ENCODE measurements around the gene DPP7.
A peak's percentile ranks its signal among the peaks of the same experiment; 100 is the strongest.

DPP7 gene

GRCh38 chr9:137086531-137087408 lies 27.8 kb downstream of the DPP7 start, which contains the start of gene MAN1B1:
Gene MAN1B1 (plus strand): TSS chr9:137086985. CDS start chr9:137087000, 15 bp downstream.
- H3K27ac ChIP-seq = peak within 1 kb of the TSS; percentile 95
- H3K9me3 ChIP-seq (ENCODE audit: severe bottlenecking) = no peaks in the 10 kb centered on the region
- peak; percentile 100 for DNase-seq
- TF ChIP-seq, protein P1, sequence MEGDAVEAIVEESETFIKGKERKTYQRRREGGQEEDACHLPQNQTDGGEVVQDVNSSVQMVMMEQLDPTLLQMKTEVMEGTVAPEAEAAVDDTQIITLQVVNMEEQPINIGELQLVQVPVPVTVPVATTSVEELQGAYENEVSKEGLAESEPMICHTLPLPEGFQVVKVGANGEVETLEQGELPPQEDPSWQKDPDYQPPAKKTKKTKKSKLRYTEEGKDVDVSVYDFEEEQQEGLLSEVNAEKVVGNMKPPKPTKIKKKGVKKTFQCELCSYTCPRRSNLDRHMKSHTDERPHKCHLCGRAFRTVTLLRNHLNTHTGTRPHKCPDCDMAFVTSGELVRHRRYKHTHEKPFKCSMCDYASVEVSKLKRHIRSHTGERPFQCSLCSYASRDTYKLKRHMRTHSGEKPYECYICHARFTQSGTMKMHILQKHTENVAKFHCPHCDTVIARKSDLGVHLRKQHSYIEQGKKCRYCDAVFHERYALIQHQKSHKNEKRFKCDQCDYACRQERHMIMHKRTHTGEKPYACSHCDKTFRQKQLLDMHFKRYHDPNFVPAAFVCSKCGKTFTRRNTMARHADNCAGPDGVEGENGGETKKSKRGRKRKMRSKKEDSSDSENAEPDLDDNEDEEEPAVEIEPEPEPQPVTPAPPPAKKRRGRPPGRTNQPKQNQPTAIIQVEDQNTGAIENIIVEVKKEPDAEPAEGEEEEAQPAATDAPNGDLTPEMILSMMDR (IDR thresholded peaks at IDR 0.05; ENCODE audit: low read depth, low read length) = no peak
- H3K36me3 ChIP-seq = peaks cover 45% of the 10 kb centered on the region
- no peaks in the 10 kb centered on the region for H3K27me3 ChIP-seq (ENCODE audit: insufficient read depth, low read depth, severe bottlenecking)
- peak within 1 kb of the TSS; percentile 79 for H3K4me3 ChIP-seq (ENCODE audit: low read depth, low read length)

DNA sequence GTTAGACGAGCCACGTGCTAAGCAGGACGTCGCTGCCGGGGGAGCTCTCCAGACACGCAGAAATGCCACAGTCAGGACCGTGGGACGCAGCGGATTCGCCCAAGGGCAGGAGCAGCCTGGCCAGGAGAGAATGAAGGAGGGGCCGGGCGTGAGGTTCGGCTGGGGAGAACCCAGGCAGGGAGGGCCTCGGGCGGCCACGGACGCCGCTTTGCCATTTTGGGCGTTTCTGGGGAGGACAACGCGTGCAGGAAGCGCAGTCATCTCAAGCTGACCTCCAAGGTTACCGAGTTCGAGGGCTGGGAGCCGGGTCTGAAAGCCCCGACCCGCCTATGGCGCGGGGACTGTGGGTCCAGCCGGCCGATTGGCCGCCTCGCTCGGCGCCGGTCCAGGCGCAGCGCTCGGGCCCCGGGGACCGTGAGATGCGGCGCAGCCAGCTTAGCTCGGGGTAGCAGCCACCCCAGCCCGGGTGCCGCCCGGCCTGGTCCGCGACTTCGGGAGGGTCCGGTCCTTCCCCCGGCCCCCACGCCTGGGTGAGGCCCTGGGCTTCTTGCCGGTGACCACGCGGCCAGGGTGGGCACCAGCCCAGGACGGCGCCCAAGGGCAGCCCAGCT lies 28.5 kb downstream of the DPP7 start:
- Histone ChIP-seq H3K9me3 (ENCODE audit: severe bottlenecking) (no peaks in the 10 kb centered on the region), H3K27ac (peak overlapping the region; percentile 95), H3K4me3 (ENCODE audit: low read depth, low read length) (peak overlapping the region; percentile 78), H3K36me3 (peaks cover 48% of the 10 kb centered on the region), H3K27me3 (ENCODE audit: insufficient read depth, low read depth, severe bottlenecking) (no peaks in the 10 kb centered on the region)
- no peak for DNase-seq
- TF ChIP-seq, protein P1 (IDR thresholded peaks at IDR 0.05; ENCODE audit: low read depth, low read length) = no peak

- Histone ChIP-seq H3K36me3 (peaks cover 55% of the 10 kb centered on the region), H3K27me3 (ENCODE audit: insufficient read depth, low read depth, severe bottlenecking) (no peaks in the 10 kb centered on the region), H3K9me3 (ENCODE audit: severe bottlenecking) (no peaks in the 10 kb centered on the region), H3K4me3 (ENCODE audit: low read depth, low read length) (no peak overlapping the region), H3K27ac (peak overlapping the region; percentile 91)
- TF ChIP-seq, protein P1 (IDR thresholded peaks at IDR 0.05; ENCODE audit: low read depth, low read length) = no peak
- DNase-seq = no peak
These were observed 30.0 kb downstream of the DPP7 start for GRCh38 chr9:137084526-137084925.

- Histone ChIP-seq H3K36me3 (peaks cover 56% of the 10 kb centered on the region), H3K9me3 (ENCODE audit: severe bottlenecking) (no peaks in the 10 kb centered on the region), H3K27me3 (ENCODE audit: insufficient read depth, low read depth, severe bottlenecking) (no peaks in the 10 kb centered on the region), H3K27ac (peak overlapping the region; percentile 91), H3K4me3 (ENCODE audit: low read depth, low read length) (no peak overlapping the region)
- TF ChIP-seq, protein P1 (IDR thresholded peaks at IDR 0.05; ENCODE audit: low read depth, low read length) = no peak
- peak; percentile 96 for DNase-seq
These were observed 31.0 kb downstream of the DPP7 start for GRCh38 chr9:137083394-137084004.

DNA sequence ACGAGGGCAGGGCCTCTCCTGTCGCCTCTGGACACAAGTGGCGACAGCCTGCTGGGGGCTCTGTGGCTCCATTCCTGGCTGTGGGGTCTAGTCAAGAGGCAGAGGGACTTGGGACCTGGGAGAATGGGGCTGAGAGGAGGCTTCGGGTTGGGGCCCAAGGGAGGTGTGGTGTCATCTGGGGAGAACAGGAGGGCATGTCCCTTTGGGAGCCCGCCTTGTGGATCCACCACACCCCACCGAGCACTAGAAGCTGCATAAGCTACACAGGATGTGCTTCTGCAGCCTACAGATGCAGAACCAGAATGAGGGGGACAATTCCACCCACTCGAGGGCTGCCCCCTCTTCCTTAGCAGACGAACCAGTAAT lies 31.6 kb downstream of the DPP7 start:
- H3K9me3 ChIP-seq (ENCODE audit: severe bottlenecking) = no peaks in the 10 kb centered on the region
- no peak overlapping the region for H3K4me3 ChIP-seq (ENCODE audit: low read depth, low read length)
- no peak for DNase-seq
- H3K27ac ChIP-seq = peak overlapping the region; percentile 91
- no peaks in the 10 kb centered on the region for H3K27me3 ChIP-seq (ENCODE audit: insufficient read depth, low read depth, severe bottlenecking)
- peaks cover 56% of the 10 kb centered on the region for H3K36me3 ChIP-seq
- TF ChIP-seq, protein P1 (IDR thresholded peaks at IDR 0.05; ENCODE audit: low read depth, low read length) = no peak
